Neural progenitor cell (in vitro differentiated cells): ENCODE results near the gene EPHB6. TPM values are rescaled to one million over a fixed set of nuclear protein-coding genes. Genes with fewer than 3 reads are reported as not detected.

ENCODE experiments used
- DNase-seq: peaks from one replicate; pipeline ENCODE4 v3.0.0-alpha.2; 2016; ENCODE audit warnings: low spot score
- H2AFZ ChIP-seq: fragments of 200-600 bp; sonication (generic); replicated peaks from 2 replicates; pipeline ENCODE4 v1.6.1; 2016; ENCODE audit warnings: antibody characterized with exemption
- H3F3A ChIP-seq: fragments of 200-600 bp; sonication (generic); 2 replicates; pipeline ENCODE4 v1.6.1; 2016; ENCODE audit warnings: antibody characterized with exemption, low read depth
- H3K27ac ChIP-seq: fragments of 200-600 bp; sonication (generic); 2 replicates; pipeline ENCODE4 v1.5.1; 2016; ENCODE audit warnings: mild to moderate bottlenecking
- H3K27me3 ChIP-seq: fragments of 200-600 bp; sonication (generic); 2 replicates; pipeline ENCODE4 v1.6.1; 2016; ENCODE audit warnings: mild to moderate bottlenecking, moderate library complexity
- H3K36me3 ChIP-seq: fragments of 200-600 bp; sonication (generic); 2 replicates; pipeline ENCODE4 v1.5.1; 2016
- H3K4me1 ChIP-seq: fragments of 200-600 bp; sonication (generic); 2 replicates; pipeline ENCODE4 v1.6.1; 2016; ENCODE audit warnings: mixed run types
- H3K4me2 ChIP-seq: fragments of 200-600 bp; sonication (generic); 2 replicates; pipeline ENCODE4 v1.6.1; 2016
- H3K4me3 ChIP-seq: fragments of 200-600 bp; sonication (generic); 2 replicates; pipeline ENCODE4 v1.5.1; 2016
- H3K79me2 ChIP-seq: fragments of 200-600 bp; sonication (generic); 2 replicates; pipeline ENCODE4 v1.6.1; 2016; ENCODE audit warnings: low read depth
- H3K9ac ChIP-seq: fragments of 200-600 bp; sonication (generic); 2 replicates; pipeline ENCODE4 v1.6.1; 2016
- H3K9me3 ChIP-seq: fragments of 200-600 bp; sonication (generic); 2 replicates; pipeline ENCODE4 v1.5.1; 2016; ENCODE audit warnings: low read depth
- H4K20me1 ChIP-seq: fragments of 200-600 bp; sonication (generic); 2 replicates; pipeline ENCODE4 v1.6.1; 2016; ENCODE audit warnings: low read depth
- H3K27ac Mint-ChIP-seq: 3 replicates; pipeline ENCODE4 v1.8.0; 2021; ENCODE audit warnings: mixed read lengths
- H3K27me3 Mint-ChIP-seq: 2 replicates; pipeline ENCODE4 v1.8.0; 2022; ENCODE audit warnings: low read depth, mild to moderate bottlenecking, inconsistent platforms, moderate library complexity, mixed read lengths; ENCODE audit not compliant: insufficient read depth
- H3K36me3 Mint-ChIP-seq: 3 replicates; pipeline ENCODE4 v1.8.0; 2021; ENCODE audit warnings: mixed read lengths
- H3K4me1 Mint-ChIP-seq: 3 replicates; pipeline ENCODE4 v1.8.0; 2021; ENCODE audit warnings: mixed read lengths
- H3K4me3 Mint-ChIP-seq: 3 replicates; pipeline ENCODE4 v1.8.0; 2021; ENCODE audit warnings: mild to moderate bottlenecking, moderate library complexity, mixed read lengths
- H3K9me3 Mint-ChIP-seq: 3 replicates; pipeline ENCODE4 v1.8.0; 2020; ENCODE audit warnings: mixed read lengths
- CTCF ChIP-seq: fragments of 200-600 bp; sonication (generic); IDR thresholded peaks from 2 replicates; pipeline ENCODE4 v1.5.1; 2017; ENCODE audit warnings: antibody characterized with exemption, mild to moderate bottlenecking
- EZH2 ChIP-seq: fragments of 200-600 bp; sonication (generic); IDR thresholded peaks from 2 replicates; pipeline ENCODE4 v1.6.1; 2017; ENCODE audit warnings: antibody characterized with exemption, mild to moderate bottlenecking, moderate library complexity
- EZH2phosphoT487 ChIP-seq: fragments of 200-600 bp; sonication (generic); IDR thresholded peaks from 2 replicates; pipeline ENCODE4 v1.6.1; 2017; ENCODE audit warnings: antibody characterized with exemption
- total RNA-seq: library from RNA; depleted of rRNA; stranded (reverse); fragments of >200 nt; gene quantifications from 2 replicates; pipeline ENCODE4 v1.2.3, GENCODE V29; 2015; ENCODE audit warnings: low replicate concordance

The EPHB6 gene
- total RNA-seq, 1 donor from 2014 or later: 4.8 TPM

DNA sequence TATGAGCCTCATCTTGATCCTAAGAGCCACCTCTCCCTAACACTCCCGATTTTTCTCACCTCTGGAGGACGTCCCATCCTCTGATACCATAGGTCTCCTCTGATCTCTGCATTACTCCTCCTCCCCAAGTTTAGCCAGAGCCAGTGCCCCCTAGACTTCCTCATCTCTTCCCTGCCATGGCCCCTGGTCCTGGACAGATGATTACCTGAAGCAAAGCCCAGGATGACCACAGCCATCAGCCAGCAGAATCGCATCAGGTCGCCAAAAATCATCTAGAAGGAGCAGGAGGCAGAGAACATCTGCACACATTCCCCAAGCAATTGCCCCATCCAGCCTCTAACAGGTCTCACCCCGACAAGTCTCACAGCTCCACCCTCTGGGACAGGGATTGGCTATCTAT, 19.0 kb downstream of the EPHB6 start:
- Mint-ChIP-seq H3K27ac (no peak overlapping the region), H3K4me1 (no peaks in the 10 kb centered on the region), H3K9me3 (peaks cover 4% of the 10 kb centered on the region), H3K36me3 (peaks cover 3% of the 10 kb centered on the region), H3K27me3 (peaks cover 4% of the 10 kb centered on the region), H3K4me3 (no peak overlapping the region)
- H3K9ac ChIP-seq: no peak overlapping the region
- no peaks in the 10 kb centered on the region for H3K36me3 ChIP-seq
- H3K79me2 ChIP-seq: no peaks in the 10 kb centered on the region
- no peak for DNase-seq
- no peaks in the 10 kb centered on the region for H3F3A ChIP-seq
- H4K20me1 ChIP-seq: no peaks in the 10 kb centered on the region
- H3K4me2 ChIP-seq: no peak overlapping the region
- H3K4me1 ChIP-seq: no peaks in the 10 kb centered on the region
- no peak overlapping the region for H2AFZ ChIP-seq
- no peaks in the 10 kb centered on the region for H3K27me3 ChIP-seq
- no peak overlapping the region for H3K4me3 ChIP-seq
- H3K27ac ChIP-seq: no peak overlapping the region
- TF ChIP-seq EZH2: no peak
- no peak for TF ChIP-seq CTCF
- no peak for TF ChIP-seq EZH2phosphoT487
- no peaks in the 10 kb centered on the region for H3K9me3 ChIP-seq

DNA sequence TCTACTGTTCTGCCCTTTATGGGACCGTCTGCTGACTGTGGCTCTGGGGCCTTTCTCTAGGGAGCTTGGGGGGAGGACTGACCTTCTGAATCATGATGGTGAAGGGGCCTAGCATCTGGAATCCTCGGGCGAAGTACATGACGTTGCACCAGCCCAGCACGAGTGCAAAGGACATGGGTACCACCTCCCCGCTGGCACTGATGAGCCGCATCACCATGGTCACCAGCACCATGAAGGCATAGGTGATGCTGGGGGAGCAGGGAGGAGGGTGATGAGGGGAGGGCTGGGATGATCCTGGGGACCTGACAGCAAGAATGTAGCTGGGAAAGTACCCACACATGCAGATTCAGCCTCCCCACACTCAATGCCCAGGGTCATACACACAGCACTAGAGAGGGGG, 19.5 kb downstream of the EPHB6 start:
- no peaks in the 10 kb centered on the region for H3K4me1 Mint-ChIP-seq

GRCh38 chr7:142874837-142875236, 20.0 kb downstream of the EPHB6 start:
- Mint-ChIP-seq H3K27me3 (peaks cover 4% of the 10 kb centered on the region), H3K36me3 (peaks cover 2% of the 10 kb centered on the region), H3K4me3 (no peak overlapping the region), H3K27ac (no peak overlapping the region), H3K4me1 (no peaks in the 10 kb centered on the region), H3K9me3 (peaks cover 4% of the 10 kb centered on the region)
- TF ChIP-seq EZH2phosphoT487 (no peak), CTCF (no peak), EZH2 (no peak)
- no peaks in the 10 kb centered on the region for H3K36me3 ChIP-seq
- H3K4me3 ChIP-seq: no peak overlapping the region
- no peaks in the 10 kb centered on the region for H3F3A ChIP-seq
- H3K9me3 ChIP-seq: no peaks in the 10 kb centered on the region
- H3K79me2 ChIP-seq: no peaks in the 10 kb centered on the region
- no peak overlapping the region for H2AFZ ChIP-seq
- no peaks in the 10 kb centered on the region for H3K27me3 ChIP-seq
- no peaks in the 10 kb centered on the region for H4K20me1 ChIP-seq
- peaks cover 8% of the 10 kb centered on the region for H3K4me1 ChIP-seq
- H3K9ac ChIP-seq: no peak overlapping the region
- no peak overlapping the region for H3K4me2 ChIP-seq
- DNase-seq: no peak
- no peak overlapping the region for H3K27ac ChIP-seq

More for the DNA sequence above, 19.5 kb downstream of the EPHB6 start:
- Mint-ChIP-seq H3K4me3 (no peak overlapping the region), H3K27ac (no peak overlapping the region), H3K9me3 (peaks cover 4% of the 10 kb centered on the region), H3K27me3 (peaks cover 4% of the 10 kb centered on the region), H3K36me3 (peaks cover 3% of the 10 kb centered on the region)
- no peak for DNase-seq
- Histone ChIP-seq H4K20me1 (no peaks in the 10 kb centered on the region), H3K9me3 (no peaks in the 10 kb centered on the region), H3K4me1 (peaks cover 4% of the 10 kb centered on the region), H3K27ac (no peak overlapping the region), H3K9ac (no peak overlapping the region), H3K4me3 (no peak overlapping the region), H3K4me2 (no peak overlapping the region), H3K79me2 (no peaks in the 10 kb centered on the region), H2AFZ (no peak overlapping the region), H3K27me3 (no peaks in the 10 kb centered on the region), H3K36me3 (no peaks in the 10 kb centered on the region), H3F3A (no peaks in the 10 kb centered on the region)
- no peak for TF ChIP-seq EZH2phosphoT487

DNA sequence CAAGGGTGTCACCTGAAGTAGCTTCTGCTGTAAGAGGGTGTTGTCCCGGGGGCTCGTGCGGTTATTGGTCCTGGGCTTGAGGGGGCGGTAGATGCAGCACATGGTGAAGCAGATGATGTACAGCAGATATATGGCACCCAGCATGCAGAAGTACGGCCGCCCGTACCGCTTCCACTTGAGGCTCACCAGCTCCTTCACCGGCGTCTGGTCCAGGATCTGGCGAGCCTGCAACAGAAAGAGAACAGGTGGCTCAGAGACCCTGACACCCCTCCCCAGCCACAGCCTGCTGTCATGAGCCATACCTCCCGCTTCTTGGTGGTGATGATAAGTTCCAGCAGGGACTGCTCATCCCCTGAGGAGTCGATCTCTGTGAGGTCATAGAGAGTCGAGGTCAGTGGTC, 20.6 kb downstream of the EPHB6 start:
- DNase-seq: no peak
- H3K27me3 Mint-ChIP-seq: peaks cover 4% of the 10 kb centered on the region
- no peak for TF ChIP-seq EZH2
- TF ChIP-seq CTCF: no peak
- no peak for TF ChIP-seq EZH2phosphoT487
- H3K27me3 ChIP-seq: no peaks in the 10 kb centered on the region
- H3K9ac ChIP-seq: no peak overlapping the region
- no peak overlapping the region for H3K27ac ChIP-seq
- no peak overlapping the region for H3K4me3 Mint-ChIP-seq
- no peak overlapping the region for H3K4me3 ChIP-seq
- H3K36me3 ChIP-seq: no peaks in the 10 kb centered on the region
- H3K4me1 ChIP-seq: peaks cover 9% of the 10 kb centered on the region
- no peaks in the 10 kb centered on the region for H3K4me1 Mint-ChIP-seq
- H4K20me1 ChIP-seq: no peaks in the 10 kb centered on the region
- no peaks in the 10 kb centered on the region for H3F3A ChIP-seq
- H3K27ac Mint-ChIP-seq: no peak overlapping the region
- no peaks in the 10 kb centered on the region for H3K9me3 ChIP-seq
- no peaks in the 10 kb centered on the region for H3K36me3 Mint-ChIP-seq
- no peaks in the 10 kb centered on the region for H3K79me2 ChIP-seq
- H3K9me3 Mint-ChIP-seq: peaks cover 4% of the 10 kb centered on the region
- H3K4me2 ChIP-seq: no peak overlapping the region
- H2AFZ ChIP-seq: no peak overlapping the region
